Measurements from ENCODE around the gene DISP2. TPM values are rescaled to one million over a fixed set of nuclear protein-coding genes. Genes with fewer than 3 reads are reported as not detected.
A peak's percentile ranks its signal among the peaks of the same experiment; 100 is the strongest.

DISP2 gene
- total RNA-seq, 6 donors from 2014 or later: under 0.01 to 3.5 (median 0.13) TPM

GRCh38 chr15:40367371-40367685 lies 9.3 kb downstream of the DISP2 start:
- Histone ChIP-seq H3K9me3 (no peaks in the 10 kb centered on the region), H3K36me3 (no peaks in the 10 kb centered on the region), H3K4me3 (peak overlapping the region in 3 of 4 donors; percentile 38 to 53 (median 52)), H3K4me1 (peaks cover 13 to 19% (median 14%) of the 10 kb centered on the region in 4 donors), H3K27me3 (no peaks in the 10 kb centered on the region), H3K27ac (peak overlapping the region in 2 of 4 donors; percentile 71 to 73)
- ATAC-seq (ENCODE audit: low FRiP score in 2 of 2) (no peak), DNase-seq (no peak)
- TF ChIP-seq POLR2AphosphoS5 (IDR thresholded peaks at IDR 0.05): no peak
- no peak for TF ChIP-seq POLR2A (IDR thresholded peaks at IDR 0.05)
- TF ChIP-seq EP300 (IDR thresholded peaks at IDR 0.05): no peak
- TF ChIP-seq, protein P1, sequence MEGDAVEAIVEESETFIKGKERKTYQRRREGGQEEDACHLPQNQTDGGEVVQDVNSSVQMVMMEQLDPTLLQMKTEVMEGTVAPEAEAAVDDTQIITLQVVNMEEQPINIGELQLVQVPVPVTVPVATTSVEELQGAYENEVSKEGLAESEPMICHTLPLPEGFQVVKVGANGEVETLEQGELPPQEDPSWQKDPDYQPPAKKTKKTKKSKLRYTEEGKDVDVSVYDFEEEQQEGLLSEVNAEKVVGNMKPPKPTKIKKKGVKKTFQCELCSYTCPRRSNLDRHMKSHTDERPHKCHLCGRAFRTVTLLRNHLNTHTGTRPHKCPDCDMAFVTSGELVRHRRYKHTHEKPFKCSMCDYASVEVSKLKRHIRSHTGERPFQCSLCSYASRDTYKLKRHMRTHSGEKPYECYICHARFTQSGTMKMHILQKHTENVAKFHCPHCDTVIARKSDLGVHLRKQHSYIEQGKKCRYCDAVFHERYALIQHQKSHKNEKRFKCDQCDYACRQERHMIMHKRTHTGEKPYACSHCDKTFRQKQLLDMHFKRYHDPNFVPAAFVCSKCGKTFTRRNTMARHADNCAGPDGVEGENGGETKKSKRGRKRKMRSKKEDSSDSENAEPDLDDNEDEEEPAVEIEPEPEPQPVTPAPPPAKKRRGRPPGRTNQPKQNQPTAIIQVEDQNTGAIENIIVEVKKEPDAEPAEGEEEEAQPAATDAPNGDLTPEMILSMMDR (IDR thresholded peaks at IDR 0.05): no peak
- WGBS, 2 donors: 74 to 81% methylated on average over 5 of the region's 5 CpGs

DNA sequence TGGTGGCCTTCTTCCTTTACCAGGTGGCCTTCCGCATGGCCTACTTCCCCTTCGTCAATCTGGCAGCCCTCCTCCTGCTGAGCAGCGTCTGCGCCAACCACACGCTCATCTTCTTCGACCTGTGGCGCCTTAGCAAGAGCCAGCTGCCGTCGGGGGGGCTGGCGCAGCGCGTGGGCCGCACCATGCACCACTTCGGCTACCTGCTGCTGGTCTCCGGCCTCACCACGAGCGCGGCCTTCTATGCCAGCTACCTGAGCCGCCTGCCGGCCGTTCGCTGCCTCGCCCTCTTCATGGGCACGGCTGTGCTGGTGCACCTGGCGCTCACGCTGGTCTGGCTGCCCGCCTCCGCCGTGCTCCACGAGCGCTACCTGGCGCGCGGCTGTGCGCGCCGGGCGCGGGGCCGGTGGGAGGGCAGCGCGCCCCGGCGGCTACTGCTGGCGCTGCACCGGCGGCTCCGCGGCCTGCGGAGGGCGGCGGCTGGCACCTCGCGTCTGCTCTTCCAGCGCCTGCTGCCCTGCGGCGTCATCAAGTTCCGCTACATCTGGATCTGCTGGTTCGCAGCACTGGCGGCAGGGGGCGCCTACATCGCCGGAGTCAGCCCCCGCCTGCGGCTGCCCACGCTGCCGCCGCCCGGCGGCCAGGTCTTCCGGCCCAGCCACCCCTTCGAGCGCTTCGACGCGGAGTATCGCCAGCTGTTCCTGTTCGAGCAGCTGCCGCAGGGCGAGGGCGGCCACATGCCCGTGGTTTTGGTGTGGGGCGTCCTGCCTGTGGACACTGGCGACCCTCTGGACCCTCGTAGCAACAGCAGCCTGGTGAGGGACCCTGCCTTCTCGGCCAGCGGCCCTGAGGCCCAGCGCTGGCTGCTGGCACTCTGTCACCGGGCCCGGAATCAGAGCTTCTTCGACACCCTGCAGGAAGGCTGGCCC lies 9.9 kb downstream of the DISP2 start:
- TF ChIP-seq POLR2AphosphoS5 (IDR thresholded peaks at IDR 0.05) (peak in 1 of 2 donors; percentile 21), EP300 (IDR thresholded peaks at IDR 0.05) (no peak), POLR2A (IDR thresholded peaks at IDR 0.05) (no peak)
- TF ChIP-seq, protein P1 (IDR thresholded peaks at IDR 0.05): peak; percentile 93 to 100 (median 100)
- no peaks in the 10 kb centered on the region for H3K9me3 ChIP-seq
- H3K27me3 ChIP-seq: no peaks in the 10 kb centered on the region
- DNase-seq (peak; percentile 95 to 97), ATAC-seq (ENCODE audit: low FRiP score in 2 of 2) (peak; percentile 91 to 93)
- no peaks in the 10 kb centered on the region for H3K36me3 ChIP-seq
- peaks cover 14 to 22% (median 18%) of the 10 kb centered on the region in 4 donors for H3K4me1 ChIP-seq
- H3K27ac ChIP-seq: peak overlapping the region in 3 of 4 donors; percentile 50 to 73 (median 71)
- 9 to 13% methylated on average over 10 to 12 of the region's 91 CpGs for WGBS, 2 donors
- H3K4me3 ChIP-seq: peak overlapping the region in 3 of 4 donors; percentile 38 to 53 (median 52)

DNA sequence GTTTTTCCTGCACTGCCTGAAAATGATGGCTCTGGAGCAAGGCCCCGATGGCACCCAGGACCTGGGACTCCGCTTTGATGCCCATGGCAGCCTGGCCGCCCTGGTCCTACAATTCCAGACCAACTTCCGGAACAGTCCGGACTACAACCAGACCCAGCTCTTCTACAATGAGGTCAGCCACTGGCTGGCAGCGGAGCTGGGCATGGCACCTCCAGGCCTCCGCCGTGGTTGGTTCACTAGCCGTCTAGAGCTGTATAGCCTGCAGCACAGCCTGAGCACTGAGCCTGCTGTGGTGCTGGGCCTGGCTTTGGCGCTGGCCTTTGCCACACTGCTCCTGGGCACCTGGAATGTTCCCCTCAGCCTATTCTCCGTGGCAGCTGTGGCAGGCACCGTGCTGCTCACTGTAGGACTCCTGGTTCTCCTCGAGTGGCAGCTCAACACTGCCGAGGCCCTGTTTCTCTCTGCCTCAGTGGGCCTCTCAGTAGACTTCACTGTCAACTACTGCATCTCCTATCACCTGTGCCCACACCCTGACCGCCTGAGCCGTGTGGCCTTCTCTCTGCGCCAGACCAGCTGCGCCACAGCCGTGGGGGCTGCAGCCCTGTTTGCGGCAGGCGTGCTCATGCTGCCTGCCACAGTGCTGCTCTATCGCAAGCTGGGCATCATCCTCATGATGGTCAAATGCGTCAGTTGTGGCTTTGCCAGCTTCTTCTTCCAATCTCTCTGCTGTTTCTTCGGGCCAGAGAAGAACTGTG lies 10.9 kb downstream of the DISP2 start:
- TF ChIP-seq EP300 (IDR thresholded peaks at IDR 0.05) (no peak), POLR2AphosphoS5 (IDR thresholded peaks at IDR 0.05) (no peak), POLR2A (IDR thresholded peaks at IDR 0.05) (no peak)
- TF ChIP-seq, protein P1 (IDR thresholded peaks at IDR 0.05): no peak
- H3K4me1 ChIP-seq: peaks cover 14 to 24% (median 20%) of the 10 kb centered on the region in 4 donors
- peak in 1 of 2 donors; percentile 70 for DNase-seq
- no peaks in the 10 kb centered on the region for H3K27me3 ChIP-seq
- H3K27ac ChIP-seq: no peak overlapping the region
- ATAC-seq (ENCODE audit: low FRiP score in 2 of 2): no peak
- H3K4me3 ChIP-seq: no peak overlapping the region
- 93 to 95% methylated on average over 18 to 24 of the region's 24 CpGs for WGBS, 2 donors
- H3K9me3 ChIP-seq: no peaks in the 10 kb centered on the region
- H3K36me3 ChIP-seq: no peaks in the 10 kb centered on the region

DNA sequence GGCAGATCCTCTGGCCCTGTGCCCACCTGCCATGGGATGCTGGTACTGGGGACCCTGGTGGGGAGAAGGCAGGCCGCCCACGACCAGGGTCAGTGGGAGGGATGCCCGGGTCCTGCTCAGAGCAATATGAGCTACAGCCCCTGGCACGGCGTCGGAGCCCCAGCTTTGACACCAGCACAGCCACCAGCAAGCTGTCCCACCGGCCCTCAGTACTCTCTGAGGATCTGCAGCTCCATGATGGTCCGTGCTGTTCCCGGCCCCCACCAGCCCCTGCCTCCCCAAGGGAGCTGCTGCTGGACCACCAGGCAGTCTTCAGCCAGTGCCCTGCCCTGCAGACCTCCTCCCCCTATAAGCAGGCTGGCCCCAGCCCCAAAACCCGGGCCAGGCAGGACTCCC lies 11.5 kb downstream of the DISP2 start:
- H3K27ac ChIP-seq: no peak overlapping the region
- ATAC-seq (ENCODE audit: low FRiP score in 2 of 2): no peak
- no peaks in the 10 kb centered on the region for H3K9me3 ChIP-seq
- DNase-seq: peak in 1 of 2 donors; percentile 66
- no peak overlapping the region for H3K4me3 ChIP-seq
- H3K27me3 ChIP-seq: no peaks in the 10 kb centered on the region
- 100% methylated on average over 2 to 3 of the region's 10 CpGs for WGBS, 2 donors
- H3K36me3 ChIP-seq: no peaks in the 10 kb centered on the region
- no peak for TF ChIP-seq EP300 (IDR thresholded peaks at IDR 0.05)
- no peak for TF ChIP-seq POLR2AphosphoS5 (IDR thresholded peaks at IDR 0.05)
- TF ChIP-seq, protein P1 (IDR thresholded peaks at IDR 0.05): no peak
- no peak for TF ChIP-seq POLR2A (IDR thresholded peaks at IDR 0.05)
- H3K4me1 ChIP-seq: peaks cover 14 to 24% (median 20%) of the 10 kb centered on the region in 4 donors
